ENCODE measurements around the gene ZNF174. TPM values are rescaled to one million over a fixed set of nuclear protein-coding genes. Genes with fewer than 3 reads are reported as not detected.

ZNF174 gene
- total RNA-seq, 3 donors from 2014 or later (not counting 1 experiment from before 2014, with no cell fraction given) = 3.5 to 9.0 (median 7.5) TPM

DNA sequence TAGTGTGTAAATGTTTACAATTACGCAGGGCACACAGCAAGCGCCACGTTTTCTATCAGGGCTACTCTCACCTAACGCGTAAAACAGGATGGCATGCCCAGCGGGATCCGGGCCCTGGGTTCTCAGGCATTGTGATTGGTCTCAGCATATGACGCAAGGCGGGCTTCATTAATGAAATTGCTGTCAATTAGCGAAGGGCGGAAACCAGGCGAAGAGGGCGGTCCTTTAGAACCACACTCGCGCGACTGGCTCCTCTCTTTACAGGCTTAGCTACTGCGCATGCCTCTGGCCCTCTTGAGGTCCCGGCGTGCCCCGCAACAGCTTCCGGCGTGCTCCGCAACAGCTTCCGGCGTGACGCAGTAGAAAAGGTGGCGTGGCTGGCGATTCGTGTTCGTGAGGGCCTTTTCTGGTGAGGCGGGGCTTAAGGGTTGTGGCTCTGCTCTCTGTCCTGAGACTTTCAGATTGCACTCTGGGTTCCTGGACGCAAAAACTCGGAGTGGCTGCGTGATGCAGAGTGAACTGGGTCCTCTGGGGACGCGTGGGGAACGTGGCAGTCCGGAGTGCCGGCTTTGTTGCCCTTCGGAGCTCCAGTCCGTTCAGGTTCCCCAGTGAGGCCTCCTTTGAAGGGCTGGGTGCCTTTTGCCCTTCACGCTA is 36.1 kb upstream of the ZNF174 start:
- peak overlapping the region; percentile 49 for H3K4me3 ChIP-seq (ENCODE audit: low read length)
- H3K9me3 ChIP-seq (ENCODE audit: control insufficient read depth, insufficient read depth, low read length) = peaks cover 34% of the 10 kb centered on the region
- 21% methylated on average over 42 of the region's 42 CpGs for WGBS (ENCODE audit: insufficient coverage)
- ATAC-seq = peak; percentile 89 to 94 (median 93)
- Mint-ChIP-seq H3K27ac (peak overlapping the region; percentile 72 to 87), H3K27me3 (ENCODE audit: low read depth in 2 of 2) (peaks cover 16 to 23% of the 10 kb centered on the region in 2 donors), H3K4me1 (peaks cover 0 to 10% of the 10 kb centered on the region in 2 donors), H3K9me3 (peaks cover 0 to 5% of the 10 kb centered on the region in 2 donors), H3K4me3 (peak overlapping the region; percentile 83), H3K36me3 (peaks cover 16% of the 10 kb centered on the region)
- H3K27me3 ChIP-seq (ENCODE audit: control insufficient read depth, insufficient read depth, low read length) = peaks cover 12% of the 10 kb centered on the region
- H3K27ac ChIP-seq (ENCODE audit: low read length) = peak overlapping the region; percentile 91
- TF ChIP-seq, protein P1, sequence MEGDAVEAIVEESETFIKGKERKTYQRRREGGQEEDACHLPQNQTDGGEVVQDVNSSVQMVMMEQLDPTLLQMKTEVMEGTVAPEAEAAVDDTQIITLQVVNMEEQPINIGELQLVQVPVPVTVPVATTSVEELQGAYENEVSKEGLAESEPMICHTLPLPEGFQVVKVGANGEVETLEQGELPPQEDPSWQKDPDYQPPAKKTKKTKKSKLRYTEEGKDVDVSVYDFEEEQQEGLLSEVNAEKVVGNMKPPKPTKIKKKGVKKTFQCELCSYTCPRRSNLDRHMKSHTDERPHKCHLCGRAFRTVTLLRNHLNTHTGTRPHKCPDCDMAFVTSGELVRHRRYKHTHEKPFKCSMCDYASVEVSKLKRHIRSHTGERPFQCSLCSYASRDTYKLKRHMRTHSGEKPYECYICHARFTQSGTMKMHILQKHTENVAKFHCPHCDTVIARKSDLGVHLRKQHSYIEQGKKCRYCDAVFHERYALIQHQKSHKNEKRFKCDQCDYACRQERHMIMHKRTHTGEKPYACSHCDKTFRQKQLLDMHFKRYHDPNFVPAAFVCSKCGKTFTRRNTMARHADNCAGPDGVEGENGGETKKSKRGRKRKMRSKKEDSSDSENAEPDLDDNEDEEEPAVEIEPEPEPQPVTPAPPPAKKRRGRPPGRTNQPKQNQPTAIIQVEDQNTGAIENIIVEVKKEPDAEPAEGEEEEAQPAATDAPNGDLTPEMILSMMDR (IDR thresholded peaks at IDR 0.05) = no peak
- peak; percentile 68 to 94 for DNase-seq
- peaks cover 16% of the 10 kb centered on the region for H3K4me1 ChIP-seq (ENCODE audit: control insufficient read depth, insufficient read depth, low read length)
- intact Hi-C loops (cut with micrococcal nuclease) = loop anchor here (10.0 kb wide), 1 partner anchor 60 kb away; the partner anchor contains the start of genes TIGD7 and ZNF75A
- no peaks in the 10 kb centered on the region for H3K36me3 ChIP-seq (ENCODE audit: control insufficient read depth, insufficient read depth, low read length)

DNA sequence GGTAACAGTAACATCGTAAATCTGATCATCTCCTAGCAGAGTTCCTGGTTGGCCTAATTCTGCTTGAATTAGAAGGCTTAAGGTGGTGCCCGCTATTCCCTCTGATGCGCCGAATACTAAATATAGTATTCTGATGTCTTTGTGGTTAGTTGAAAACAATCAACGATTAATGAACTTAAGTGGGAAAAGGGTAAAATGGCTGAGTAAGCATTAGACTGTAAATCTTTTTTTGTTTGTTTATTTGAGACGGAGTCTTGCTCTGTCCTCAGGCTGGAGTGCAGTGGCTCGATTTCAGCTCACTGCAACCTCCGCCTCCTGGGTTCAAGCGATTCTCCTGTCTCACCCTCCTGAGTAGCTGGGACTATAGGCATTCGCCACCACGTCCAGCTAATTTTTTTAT is 31.9 kb upstream of the ZNF174 start:
- DNase-seq (no peak), ATAC-seq (no peak)
- peaks cover 26% of the 10 kb centered on the region for H3K9me3 ChIP-seq (ENCODE audit: control insufficient read depth, insufficient read depth, low read length)
- peaks cover 0 to 10% of the 10 kb centered on the region in 2 donors for H3K4me1 Mint-ChIP-seq
- H3K27me3 ChIP-seq (ENCODE audit: control insufficient read depth, insufficient read depth, low read length) = no peaks in the 10 kb centered on the region
- no peak overlapping the region for H3K4me3 Mint-ChIP-seq
- H3K27ac ChIP-seq (ENCODE audit: low read length) = no peak overlapping the region
- no peak overlapping the region for H3K4me3 ChIP-seq (ENCODE audit: low read length)
- H3K9me3 Mint-ChIP-seq = peaks cover 0 to 1% of the 10 kb centered on the region in 2 donors
- intact Hi-C loops (cut with micrococcal nuclease) = loop anchor here (10.0 kb wide), 1 partner anchor 64 kb away; the partner anchor contains the start of genes TIGD7 and ZNF75A
- H3K36me3 ChIP-seq (ENCODE audit: control insufficient read depth, insufficient read depth, low read length) = no peaks in the 10 kb centered on the region
- H3K27me3 Mint-ChIP-seq (ENCODE audit: low read depth in 2 of 2) = no peaks in the 10 kb centered on the region
- WGBS (ENCODE audit: insufficient coverage) = 97% methylated on average over 11 of the region's 11 CpGs
- peaks cover 6% of the 10 kb centered on the region for H3K36me3 Mint-ChIP-seq
- no peak overlapping the region for H3K27ac Mint-ChIP-seq
- TF ChIP-seq, protein P1 (IDR thresholded peaks at IDR 0.05) = no peak
- H3K4me1 ChIP-seq (ENCODE audit: control insufficient read depth, insufficient read depth, low read length) = peaks cover 16% of the 10 kb centered on the region

DNA sequence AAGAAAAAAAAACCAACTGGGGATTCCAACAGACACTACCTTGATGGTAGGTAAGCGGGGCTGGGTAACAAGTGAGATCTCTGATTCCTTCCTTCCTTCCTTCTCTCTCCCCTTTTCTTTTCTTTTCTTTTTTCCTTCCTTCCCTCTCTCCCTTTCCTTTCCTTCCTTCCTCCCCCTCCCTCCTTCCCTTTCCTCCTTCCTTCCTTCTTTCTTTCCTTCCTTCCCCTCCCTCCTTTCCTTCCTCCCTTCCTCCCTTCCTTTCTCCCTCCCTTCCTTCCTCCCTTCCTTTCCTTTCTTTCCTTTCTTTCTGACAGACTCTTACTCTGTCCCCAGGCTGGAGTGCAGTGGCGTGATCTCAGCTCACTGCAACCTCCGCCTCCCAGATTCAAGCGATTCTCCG is 25.3 kb upstream of the ZNF174 start:
- H3K4me1 Mint-ChIP-seq = no peaks in the 10 kb centered on the region
- H3K4me3 ChIP-seq (ENCODE audit: low read length) = no peak overlapping the region
- peaks cover 39% of the 10 kb centered on the region for H3K36me3 Mint-ChIP-seq
- DNase-seq (no peak), ATAC-seq (no peak)
- H3K9me3 Mint-ChIP-seq = peaks cover 8 to 29% of the 10 kb centered on the region in 2 donors
- H3K9me3 ChIP-seq (ENCODE audit: control insufficient read depth, insufficient read depth, low read length) = peaks cover 51% of the 10 kb centered on the region
- intact Hi-C loops (cut with micrococcal nuclease) = no loop called here
- H3K4me3 Mint-ChIP-seq = no peak overlapping the region
- H3K27me3 ChIP-seq (ENCODE audit: control insufficient read depth, insufficient read depth, low read length) = no peaks in the 10 kb centered on the region
- TF ChIP-seq, protein P1 (IDR thresholded peaks at IDR 0.05) = no peak
- H3K27ac Mint-ChIP-seq = no peak overlapping the region
- H3K27ac ChIP-seq (ENCODE audit: low read length) = no peak overlapping the region
- H3K27me3 Mint-ChIP-seq (ENCODE audit: low read depth in 2 of 2) = no peaks in the 10 kb centered on the region
- no peaks in the 10 kb centered on the region for H3K4me1 ChIP-seq (ENCODE audit: control insufficient read depth, insufficient read depth, low read length)
- 98% methylated on average over 5 of the region's 5 CpGs for WGBS (ENCODE audit: insufficient coverage)
- H3K36me3 ChIP-seq (ENCODE audit: control insufficient read depth, insufficient read depth, low read length) = no peaks in the 10 kb centered on the region

Measured in natural killer cell (primary cell).